HL-60 (cell line): ENCODE data around the gene DSG3.
A peak's percentile ranks its signal among the peaks of the same experiment; 100 is the strongest.

Experiments
- DNase-seq, 2 experiments: peaks; one replicate each; pipeline ENCODE4 v3.0.0-alpha.2; 2010 to 2020; ENCODE audit warnings: low read depth in 1 of 2, low spot score in 1 of 2
- H3K27ac ChIP-seq: fragments of 250-450 bp; sonication (Bioruptor Pico); replicated peaks from 2 replicates; pipeline ENCODE4 v1.5.1; 2020; ENCODE audit warnings: mild to moderate bottlenecking, moderate library complexity
- H3K27me3 ChIP-seq: fragments of 250-450 bp; sonication (Bioruptor Pico); 2 replicates; pipeline ENCODE4 v1.5.1; 2021; ENCODE audit warnings: mild to moderate bottlenecking, moderate library complexity; ENCODE audit not compliant: insufficient read depth, poor library complexity, severe bottlenecking
- H3K4me3 ChIP-seq: replicated peaks from 2 replicates; pipeline ENCODE4 v1.5.1; 2011; ENCODE audit warnings: mild to moderate bottlenecking, control low read depth, low read length; ENCODE audit not compliant: insufficient read depth
- CTCF ChIP-seq: IDR thresholded peaks from one replicate; pipeline ENCODE4 v1.5.1; 2011; ENCODE audit warnings: low read length, control low read depth, inconsistent platforms; ENCODE audit not compliant: insufficient read depth
- GABPA ChIP-seq: IDR thresholded peaks from 2 replicates; pipeline ENCODE4 v1.6.1; 2012; ENCODE audit warnings: low read depth
- POLR2AphosphoS5 ChIP-seq: IDR thresholded peaks from 2 replicates; pipeline ENCODE4 v1.6.1; 2012; ENCODE audit warnings: low read depth
- REST ChIP-seq: IDR thresholded peaks from 2 replicates; pipeline ENCODE4 v1.6.1; 2012; ENCODE audit warnings: low read depth; ENCODE audit not compliant: insufficient replicate concordance
- SPI1 ChIP-seq: IDR thresholded peaks from 2 replicates; pipeline ENCODE4 v1.6.1; 2012; ENCODE audit warnings: low read depth, mild to moderate bottlenecking, borderline replicate concordance

The DSG3 gene

GRCh38 chr18:31497836-31498573 is 50.5 kb downstream of the DSG3 start, which contains the start of gene DSG2:
DSG2 (plus strand) TSS chr18:31498177; CDS start chr18:31498252, 75 bp downstream.
- Histone ChIP-seq H3K4me3 (peak within 1 kb of the TSS; percentile 26), H3K27me3 (peaks cover 54% of the 10 kb centered on the region), H3K27ac (no peak within 1 kb of the TSS)
- no peak for TF ChIP-seq REST
- TF ChIP-seq SPI1, result no peak
- TF ChIP-seq POLR2AphosphoS5, result no peak
- no peak for TF ChIP-seq CTCF
- TF ChIP-seq GABPA, result no peak
- peak in 1 of 2 experiments; percentile 42 for DNase-seq

GRCh38 chr18:31498574-31499524 is 51.3 kb downstream of the DSG3 start:
- Histone ChIP-seq H3K4me3 (no peak overlapping the region), H3K27ac (no peak overlapping the region), H3K27me3 (peaks cover 56% of the 10 kb centered on the region)
- TF ChIP-seq POLR2AphosphoS5 (no peak), CTCF (no peak), GABPA (no peak), SPI1 (no peak), REST (no peak)
- no peak for DNase-seq

- Histone ChIP-seq H3K4me3 (no peak overlapping the region), H3K27ac (no peak overlapping the region), H3K27me3 (peaks cover 56% of the 10 kb centered on the region)
- no peak for DNase-seq
- TF ChIP-seq SPI1, result 0 out of 2 replicates have a peak, but pooled peaks have one; percentile 26
- TF ChIP-seq CTCF, result no peak
These were observed 52.6 kb downstream of the DSG3 start for GRCh38 chr18:31500051-31500688.
